Glutamatergic neuron (in vitro differentiated cells): ENCODE results near the gene GMDS. TPM values are rescaled to one million over a fixed set of nuclear protein-coding genes. Genes with fewer than 3 reads are reported as not detected.

ENCODE experiments used
- DNase-seq: peaks from one replicate; pipeline ENCODE4 v3.0.0; 2022
- H3K27ac Mint-ChIP-seq: one replicate; pipeline ENCODE4 v1.8.0; 2020; ENCODE audit warnings: mild to moderate bottlenecking, mixed read lengths, inconsistent platforms; ENCODE audit not compliant: unreplicated experiment
- H3K27me3 Mint-ChIP-seq: one replicate; pipeline ENCODE4 v1.8.0; 2020; ENCODE audit warnings: mild to moderate bottlenecking, moderate library complexity, mixed read lengths, inconsistent platforms; ENCODE audit not compliant: unreplicated experiment
- H3K36me3 Mint-ChIP-seq: one replicate; pipeline ENCODE4 v1.8.0; 2020; ENCODE audit warnings: mild to moderate bottlenecking, mixed read lengths, inconsistent platforms; ENCODE audit not compliant: unreplicated experiment
- H3K4me1 Mint-ChIP-seq: one replicate; pipeline ENCODE4 v1.8.0; 2020; ENCODE audit warnings: mild to moderate bottlenecking, low read depth, mixed read lengths, inconsistent platforms; ENCODE audit not compliant: unreplicated experiment
- H3K4me3 Mint-ChIP-seq: one replicate; pipeline ENCODE4 v1.8.0; 2020; ENCODE audit warnings: mild to moderate bottlenecking, mixed read lengths, inconsistent platforms; ENCODE audit not compliant: unreplicated experiment
- H3K9me3 Mint-ChIP-seq: one replicate; pipeline ENCODE4 v1.8.0; 2020; ENCODE audit warnings: mild to moderate bottlenecking, moderate library complexity, mixed read lengths, inconsistent platforms; ENCODE audit not compliant: unreplicated experiment
- CTCF ChIP-seq: fragments of 200-600 bp; sonication (generic); IDR thresholded peaks from one replicate; pipeline ENCODE4 v1.5.0; 2021; ENCODE audit not compliant: partially characterized antibody, unreplicated experiment
- total RNA-seq: library from RNA; stranded (reverse); fragmentation: NEBNext Ultra II Directional; extraction: Animal tissue kit (Norgen Biotek cat#: 25700); gene quantifications from one replicate; pipeline ENCODE4 v1.2.1, GENCODE V29; 2021; ENCODE audit not compliant: unreplicated experiment

GMDS gene
- total RNA-seq, 1 donor from 2014 or later = 8.9 TPM

GRCh38 chr6:1762203-1762602 lies 483.2 kb downstream of the GMDS start:
- Mint-ChIP-seq H3K27ac (no peak overlapping the region), H3K36me3 (no peaks in the 10 kb centered on the region), H3K27me3 (no peaks in the 10 kb centered on the region), H3K9me3 (no peaks in the 10 kb centered on the region), H3K4me3 (no peak overlapping the region), H3K4me1 (no peaks in the 10 kb centered on the region)
- no peak for DNase-seq
- TF ChIP-seq CTCF = no peak

- no peak overlapping the region for H3K4me3 Mint-ChIP-seq
- no peaks in the 10 kb centered on the region for H3K9me3 Mint-ChIP-seq
- H3K27ac Mint-ChIP-seq = no peak overlapping the region
- H3K4me1 Mint-ChIP-seq = no peaks in the 10 kb centered on the region
- no peaks in the 10 kb centered on the region for H3K27me3 Mint-ChIP-seq
- no peak for TF ChIP-seq CTCF
- DNase-seq = no peak
- no peaks in the 10 kb centered on the region for H3K36me3 Mint-ChIP-seq
Observed at GRCh38 chr6:1761477-1761877, 483.9 kb downstream of the GMDS start.

- Mint-ChIP-seq H3K27me3 (no peaks in the 10 kb centered on the region), H3K9me3 (no peaks in the 10 kb centered on the region)
- TF ChIP-seq CTCF = no peak
Observed at GRCh38 chr6:1760876-1761275, 484.5 kb downstream of the GMDS start.

GRCh38 chr6:1759870-1760269 lies 485.5 kb downstream of the GMDS start:
- H3K4me1 Mint-ChIP-seq = no peaks in the 10 kb centered on the region
- no peak overlapping the region for H3K27ac Mint-ChIP-seq
- no peak for DNase-seq
- H3K9me3 Mint-ChIP-seq = no peaks in the 10 kb centered on the region
- no peaks in the 10 kb centered on the region for H3K36me3 Mint-ChIP-seq
- TF ChIP-seq CTCF = no peak
- H3K27me3 Mint-ChIP-seq = no peaks in the 10 kb centered on the region
- no peak overlapping the region for H3K4me3 Mint-ChIP-seq

More at GRCh38 chr6:1760876-1761275, 484.5 kb downstream of the GMDS start:
- Mint-ChIP-seq H3K36me3 (no peaks in the 10 kb centered on the region), H3K4me1 (no peaks in the 10 kb centered on the region), H3K4me3 (no peak overlapping the region), H3K27ac (no peak overlapping the region)
- DNase-seq = no peak

GRCh38 chr6:1758076-1758679 lies 487.2 kb downstream of the GMDS start:
- no peaks in the 10 kb centered on the region for H3K27me3 Mint-ChIP-seq
- H3K4me1 Mint-ChIP-seq = no peaks in the 10 kb centered on the region
- peaks cover 5% of the 10 kb centered on the region for H3K9me3 Mint-ChIP-seq
- DNase-seq = no peak
- TF ChIP-seq CTCF = no peak
- H3K27ac Mint-ChIP-seq = no peak overlapping the region
- peaks cover 9% of the 10 kb centered on the region for H3K36me3 Mint-ChIP-seq
- H3K4me3 Mint-ChIP-seq = no peak overlapping the region
